ENCODE measurements around the gene SNX8.

DNA sequence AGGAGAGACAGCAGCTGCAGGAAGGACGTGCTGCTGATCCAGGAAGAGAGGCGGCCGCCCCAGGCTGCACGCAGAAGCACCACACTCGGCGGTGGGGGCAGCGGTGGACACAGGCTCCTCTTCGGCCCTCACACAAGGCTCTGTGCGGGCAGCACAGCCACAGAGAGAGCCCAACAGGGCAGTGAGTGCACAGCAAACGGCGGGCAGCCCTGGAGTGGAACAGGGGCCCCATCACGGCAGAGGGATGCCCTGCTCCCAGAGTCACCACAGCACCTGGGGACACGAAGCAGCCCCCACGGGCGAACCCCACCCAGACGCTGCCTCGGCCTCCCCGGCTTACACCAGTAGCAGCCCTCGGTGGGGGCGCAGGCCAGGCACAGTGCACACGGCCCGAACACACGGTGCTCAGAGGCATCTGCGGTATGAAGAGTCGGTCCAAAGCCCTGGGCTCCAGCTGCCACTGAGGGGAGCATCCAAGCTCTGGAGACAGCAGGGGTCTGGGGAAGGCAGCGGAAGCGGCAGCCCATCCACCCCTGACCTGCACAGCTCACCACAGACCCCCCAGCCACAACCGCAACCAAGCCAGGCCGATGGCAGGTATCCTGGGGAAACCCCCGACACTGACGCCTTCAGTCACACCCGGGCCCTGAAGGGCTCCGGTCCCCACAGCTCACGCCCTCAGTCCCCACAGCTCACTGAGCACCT, 55.4 kb downstream of the SNX8 start:
- TF ChIP-seq, protein P1, sequence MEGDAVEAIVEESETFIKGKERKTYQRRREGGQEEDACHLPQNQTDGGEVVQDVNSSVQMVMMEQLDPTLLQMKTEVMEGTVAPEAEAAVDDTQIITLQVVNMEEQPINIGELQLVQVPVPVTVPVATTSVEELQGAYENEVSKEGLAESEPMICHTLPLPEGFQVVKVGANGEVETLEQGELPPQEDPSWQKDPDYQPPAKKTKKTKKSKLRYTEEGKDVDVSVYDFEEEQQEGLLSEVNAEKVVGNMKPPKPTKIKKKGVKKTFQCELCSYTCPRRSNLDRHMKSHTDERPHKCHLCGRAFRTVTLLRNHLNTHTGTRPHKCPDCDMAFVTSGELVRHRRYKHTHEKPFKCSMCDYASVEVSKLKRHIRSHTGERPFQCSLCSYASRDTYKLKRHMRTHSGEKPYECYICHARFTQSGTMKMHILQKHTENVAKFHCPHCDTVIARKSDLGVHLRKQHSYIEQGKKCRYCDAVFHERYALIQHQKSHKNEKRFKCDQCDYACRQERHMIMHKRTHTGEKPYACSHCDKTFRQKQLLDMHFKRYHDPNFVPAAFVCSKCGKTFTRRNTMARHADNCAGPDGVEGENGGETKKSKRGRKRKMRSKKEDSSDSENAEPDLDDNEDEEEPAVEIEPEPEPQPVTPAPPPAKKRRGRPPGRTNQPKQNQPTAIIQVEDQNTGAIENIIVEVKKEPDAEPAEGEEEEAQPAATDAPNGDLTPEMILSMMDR (IDR thresholded peaks at IDR 0.05; ENCODE audit: borderline replicate concordance, extremely low read depth, low read length, poor library complexity, severe bottlenecking), result no peak
- no peak for TF ChIP-seq EZH2 (IDR thresholded peaks at IDR 0.05; ENCODE audit: borderline replicate concordance, low read depth, low read length, severe bottlenecking)
